HG02623 (cell line): ENCODE results near the gene PPP1R13L.
"Not testable (repeated sequence)": the region's sequence is repeated elsewhere in the genome, so short reads cannot be mapped to it uniquely, and the experiment has no call there.

Source experiments
- ATAC-seq: cut with Tn5 transposase; IDR thresholded peaks from one replicate; pipeline ENCODE4 v1.9.1; 2021; ENCODE audit warnings: moderate library complexity; ENCODE audit not compliant: unreplicated experiment

PPP1R13L gene

DNA sequence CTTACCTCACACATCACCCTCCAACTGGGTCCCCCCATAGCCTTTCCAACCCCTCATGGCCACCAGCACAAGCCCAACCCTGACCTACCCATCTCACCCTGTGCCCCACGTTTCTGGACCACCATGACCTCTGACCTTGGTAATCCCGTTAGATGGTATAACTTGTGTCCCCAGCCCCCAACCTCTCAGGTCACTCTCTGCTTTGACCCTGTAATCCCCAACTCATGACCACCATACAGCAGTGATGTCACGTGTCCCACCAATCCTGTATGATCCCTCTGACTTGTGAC lies 55.8 kb downstream of the PPP1R13L start:
- no peak for ATAC-seq

DNA sequence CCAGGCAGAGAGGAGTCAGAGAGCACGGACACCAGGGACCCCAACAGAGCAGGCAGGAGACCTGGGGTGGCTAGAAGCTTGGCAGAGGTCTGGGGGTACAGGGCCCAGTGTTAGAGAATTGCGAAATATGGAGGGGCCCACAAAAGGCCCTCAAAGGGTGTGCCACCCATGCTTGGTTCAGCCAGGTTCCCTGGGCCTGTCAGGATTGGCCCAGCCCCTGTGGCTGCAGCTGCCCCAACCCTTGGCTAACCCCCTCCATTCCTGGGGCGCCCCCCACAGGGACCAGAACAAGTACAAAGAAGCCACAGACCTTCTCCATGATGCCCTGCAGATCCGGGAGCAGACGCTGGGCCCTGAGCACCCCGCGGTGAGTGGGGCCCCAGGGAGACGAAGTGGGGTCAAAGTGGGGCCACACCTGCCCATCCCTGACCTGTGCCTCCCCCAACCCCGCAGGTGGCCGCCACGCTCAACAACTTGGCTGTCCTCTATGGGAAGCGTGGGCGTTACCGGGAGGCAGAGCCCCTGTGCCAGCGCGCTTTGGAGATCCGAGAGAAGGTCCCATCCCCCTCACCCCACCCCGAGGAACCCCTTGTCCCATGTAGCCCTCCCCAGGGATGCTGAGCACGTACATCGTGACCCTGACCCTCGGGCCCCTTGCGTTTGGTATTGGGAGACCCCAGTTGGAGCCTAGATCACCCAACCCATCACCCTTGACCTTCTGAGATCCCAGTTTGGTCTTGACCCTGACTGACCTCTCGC lies 56.3 kb downstream of the PPP1R13L start:
- no peak for ATAC-seq

DNA sequence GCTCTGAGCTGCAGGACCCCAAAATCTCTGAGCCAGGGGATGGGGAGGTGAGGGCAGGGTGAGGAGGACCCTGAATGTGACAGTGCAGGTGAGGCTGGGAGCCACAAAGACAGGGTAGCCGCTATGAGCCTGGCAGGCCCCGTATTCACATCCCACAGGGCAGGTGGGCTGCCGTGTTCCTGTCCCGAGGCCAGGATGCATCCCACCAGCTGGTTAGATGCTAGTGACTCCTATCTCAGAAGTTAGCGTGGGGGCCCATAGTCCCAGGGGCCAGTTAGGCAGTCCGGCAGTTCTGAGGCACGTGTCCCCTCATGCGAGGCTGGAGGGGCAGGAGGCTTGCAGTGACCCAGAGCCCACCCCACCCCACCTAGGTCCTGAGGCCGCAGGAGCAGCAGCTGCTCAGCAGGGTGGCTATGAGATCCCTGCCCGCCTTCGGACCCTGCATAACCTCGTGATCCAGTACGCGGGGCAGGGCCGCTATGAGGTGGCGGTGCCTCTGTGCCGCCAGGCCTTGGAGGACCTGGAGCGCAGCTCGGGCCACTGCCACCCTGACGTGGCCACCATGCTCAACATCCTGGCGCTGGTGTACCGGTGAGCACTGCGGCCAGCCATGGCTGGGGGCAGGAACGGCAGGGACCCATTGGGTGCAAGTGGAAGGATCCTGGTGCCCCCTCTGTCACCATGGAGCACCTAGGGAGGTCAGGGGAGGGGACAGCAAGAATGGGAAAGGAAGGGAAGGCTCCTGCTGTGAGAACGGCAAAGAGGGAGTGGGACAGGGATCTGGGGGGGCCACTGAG lies 57.1 kb downstream of the PPP1R13L start:
- ATAC-seq: no peak

DNA sequence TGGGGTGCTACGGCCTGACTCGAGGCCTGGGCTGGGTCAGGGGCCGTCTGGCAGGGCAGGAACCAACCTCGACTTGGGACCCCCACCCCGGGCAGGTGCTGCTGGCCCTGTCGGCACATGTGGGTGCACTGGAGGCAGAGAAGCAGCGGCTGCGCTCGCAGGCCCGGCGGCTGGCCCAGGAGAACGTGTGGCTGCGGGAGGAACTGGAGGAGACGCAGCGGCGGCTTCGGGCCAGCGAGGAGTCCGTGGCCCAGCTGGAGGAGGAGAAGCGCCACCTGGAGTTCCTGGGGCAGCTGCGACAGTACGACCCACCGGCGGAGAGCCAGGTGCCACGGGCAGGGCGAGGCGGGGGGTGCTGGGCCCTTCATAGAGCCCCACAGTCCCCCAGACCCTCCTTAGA lies 58.4 kb downstream of the PPP1R13L start:
- ATAC-seq: no peak

DNA sequence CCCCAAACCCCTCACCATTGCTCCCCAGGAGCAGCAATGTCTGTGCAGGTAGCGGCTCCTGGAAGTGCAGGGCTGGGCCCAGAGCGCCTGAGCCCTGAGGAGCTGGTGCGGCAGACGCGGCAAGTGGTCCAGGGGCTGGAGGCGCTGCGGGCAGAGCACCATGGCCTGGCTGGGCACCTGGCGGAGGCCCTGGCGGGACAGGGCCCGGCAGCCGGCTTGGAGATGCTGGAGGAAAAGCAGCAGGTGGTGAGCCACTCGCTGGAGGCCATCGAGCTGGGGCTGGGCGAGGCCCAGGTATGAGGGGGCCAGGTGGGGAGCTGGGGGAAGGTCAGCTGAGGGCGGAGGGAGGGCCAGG lies 59.4 kb downstream of the PPP1R13L start:
- no peak for ATAC-seq

DNA sequence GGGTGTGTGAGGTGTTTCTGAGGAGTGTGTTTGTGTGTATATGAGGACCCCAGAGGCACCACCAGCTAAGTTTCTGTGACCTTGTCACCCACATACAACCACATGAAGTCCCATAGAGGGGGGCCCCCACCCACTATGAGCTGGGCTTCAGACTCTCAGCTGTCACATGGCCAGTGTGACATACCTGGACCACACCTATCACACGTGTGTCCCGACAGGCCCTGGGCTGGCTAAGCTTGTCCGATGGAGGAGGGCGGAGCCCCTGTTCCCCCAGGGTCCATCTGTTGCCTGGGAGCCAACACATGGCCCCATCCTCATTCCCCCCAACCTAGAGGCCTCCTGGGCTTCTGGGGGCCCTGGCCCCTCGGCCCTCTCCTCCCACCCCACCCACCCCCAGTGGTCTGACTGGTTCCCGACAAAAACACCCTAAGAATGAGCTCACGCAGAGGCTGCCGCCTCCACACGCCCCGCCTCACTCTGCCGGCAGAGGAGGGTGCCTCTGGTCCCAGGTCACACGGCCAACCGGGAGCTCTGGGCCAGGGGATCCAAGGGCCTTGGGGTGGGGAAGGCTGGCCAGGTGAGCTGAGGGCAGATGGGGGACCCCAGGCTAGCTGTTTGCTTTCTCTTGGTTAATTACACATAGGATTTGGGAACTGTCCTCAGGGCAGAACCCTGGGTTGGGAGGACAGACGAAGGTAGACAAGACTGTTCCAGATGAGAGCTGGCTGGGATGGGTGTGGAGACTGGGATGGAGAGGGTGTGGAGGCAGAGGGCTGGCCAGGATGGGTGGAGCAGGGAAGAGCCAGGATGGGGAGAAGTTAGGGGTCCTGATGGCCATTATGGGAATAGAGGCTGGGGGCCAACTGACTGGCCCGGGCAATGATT lies 60.0 kb downstream of the PPP1R13L start:
- no peak for ATAC-seq

- no peak for ATAC-seq
Observed at GRCh38 chr19:45342911-45343310, 62.0 kb downstream of the PPP1R13L start.

DNA sequence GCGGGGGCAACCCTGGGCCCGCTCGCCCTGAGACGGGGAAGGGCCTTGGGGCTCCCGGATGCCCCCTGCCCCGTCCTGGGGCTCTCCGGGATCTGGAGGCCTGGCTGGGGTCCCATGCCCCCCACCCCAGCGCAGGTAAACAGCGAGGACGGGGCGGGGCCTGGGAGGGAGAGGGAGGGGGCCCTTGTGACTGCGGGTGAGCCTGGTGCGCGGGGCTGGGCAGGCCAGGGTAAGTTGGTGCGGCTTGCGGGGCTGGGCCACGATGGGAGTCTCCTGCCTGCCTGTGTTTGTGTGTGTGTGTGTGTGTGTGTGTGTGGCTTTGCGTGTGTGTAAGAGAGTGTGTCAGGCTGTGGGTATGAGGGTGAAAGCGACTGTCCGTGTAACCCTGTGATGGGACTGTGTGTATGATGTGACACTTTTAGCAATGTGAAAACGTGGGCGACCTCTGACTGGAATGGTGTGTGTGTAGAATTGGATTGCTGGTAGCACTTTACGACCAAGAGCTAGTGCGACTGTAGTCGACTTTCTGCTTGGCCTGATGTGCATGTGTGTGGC lies 63.9 kb downstream of the PPP1R13L start:
- no peak for ATAC-seq

- no peak for ATAC-seq
Observed at GRCh38 chr19:45340232-45340898, 64.5 kb downstream of the PPP1R13L start, which contains the start of gene KLC3. Gene KLC3, plus strand, starts transcription at chr19:45340750. Its CDS starts 4,792 bp downstream, at chr19:45345542.

GRCh38 chr19:45339629-45340028 lies 65.2 kb downstream of the PPP1R13L start:
- ATAC-seq: no peak

GRCh38 chr19:45336696-45337251 lies 68.1 kb downstream of the PPP1R13L start:
- ATAC-seq: no peak

- ATAC-seq: not testable (repeated sequence)
Observed at GRCh38 chr19:45334881-45335280, 70.0 kb downstream of the PPP1R13L start.

DNA sequence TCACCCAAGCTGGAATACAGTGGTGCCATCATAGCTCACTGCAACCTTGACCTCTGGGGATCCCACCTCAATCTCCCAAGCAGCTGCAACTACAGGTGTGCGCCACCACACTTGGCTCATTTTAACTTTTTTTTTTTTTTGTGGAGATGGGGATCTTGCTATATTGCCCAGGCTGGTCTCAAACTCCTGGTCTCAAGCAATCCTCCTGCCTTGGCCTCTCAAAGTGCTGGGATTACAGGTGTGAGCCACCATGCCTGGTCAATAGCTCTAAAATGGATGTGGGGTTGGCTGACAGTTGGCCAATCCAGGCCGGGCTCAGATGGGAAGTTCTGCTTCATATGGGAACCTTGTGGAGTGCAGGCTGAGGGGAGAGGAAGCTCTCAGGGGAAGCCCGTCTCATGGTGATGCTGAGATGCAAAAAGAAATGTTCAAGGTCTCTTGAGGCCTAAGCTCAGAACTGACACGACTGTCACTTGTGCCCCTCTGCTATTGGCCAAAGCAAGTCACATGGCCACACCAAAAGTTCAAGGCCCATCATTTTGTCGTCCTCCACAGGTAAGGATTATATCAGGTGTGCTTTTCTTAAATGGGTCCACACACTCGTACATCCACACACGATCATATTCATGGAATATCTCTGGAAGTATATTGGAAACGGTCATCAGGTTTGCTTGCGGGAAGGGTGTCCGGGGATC lies 71.1 kb downstream of the PPP1R13L start:
- ATAC-seq: no peak

DNA sequence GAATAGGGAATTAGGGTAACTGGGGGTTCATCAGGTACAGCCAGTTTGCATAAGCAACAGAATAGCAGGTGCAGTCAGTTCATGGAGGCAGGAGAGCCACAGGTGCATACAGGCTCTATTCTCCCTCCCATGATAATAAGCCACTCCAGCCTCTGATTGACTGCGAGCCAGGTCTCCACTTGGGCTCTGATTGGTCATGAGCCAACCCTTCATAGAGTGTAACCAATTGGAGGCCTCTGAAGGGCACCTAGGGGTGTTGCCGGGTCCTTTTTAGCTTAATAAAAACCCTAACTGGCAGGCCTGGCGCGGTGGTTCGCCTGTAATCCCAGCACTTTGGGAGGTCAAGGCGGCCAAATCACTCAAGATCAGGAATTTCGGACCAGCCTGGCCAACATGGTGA lies 73.5 kb downstream of the PPP1R13L start:
- no peak for ATAC-seq
